K562 (cell line): ENCODE results near the gene RFT1. TPM values are rescaled to one million over a fixed set of nuclear protein-coding genes. Genes with fewer than 3 reads are reported as not detected.

Source experiments
- ATF1 ChIP-seq, 2 experiments: fragments of 450-650 bp in 1 of 2; IDR thresholded peaks; 2 replicates each; pipeline ENCODE4 v1.6.1; 2016; ENCODE audit warnings: missing compliant biosample characterization in 1 of 2, missing genetic modification characterization in 1 of 2
- CBFA2T3 ChIP-seq: fragments of 450-650 bp; IDR thresholded peaks from 2 replicates; pipeline ENCODE4 v1.6.1; 2017
- CTBP1 ChIP-seq: fragments of 450-650 bp; IDR thresholded peaks from 2 replicates; pipeline ENCODE4 v1.6.1; 2016; ENCODE audit warnings: borderline replicate concordance
- GABPA ChIP-seq: fragments of 200-800 bp; sonication (Bioruptor generic); conservative IDR thresholded peaks from 2 replicates; pipeline ENCODE4 v1.6.1; 2016; ENCODE audit warnings: low read depth, missing genetic modification characterization, missing compliant biosample characterization
- MYNN ChIP-seq, 2 experiments: sonication (generic); formaldehyde crosslinking in 1 of 2; IDR thresholded peaks; 2 replicates each; pipeline versions ENCODE4 v1.5.0 to v1.6.1; 2016 to 2020; ENCODE audit warnings: antibody characterized with exemption in 1 of 2, missing genetic modification reagents in 1 of 2
- NR3C1 ChIP-seq: sonication (generic); formaldehyde crosslinking; IDR thresholded peaks from 2 replicates; pipeline ENCODE4 v1.8.1; 2022; ENCODE audit warnings: missing genetic modification reagents
- NRF1 ChIP-seq, 2 experiments: fragments of 450-650 bp; IDR thresholded peaks in 1 of 2; conservative IDR thresholded peaks in 1 of 2; 2 replicates each; pipeline ENCODE4 v1.6.1; 2014; ENCODE audit warnings: mild to moderate bottlenecking in 2 of 2
- PHB ChIP-seq: fragments of 250-450 bp; sonication (Bioruptor Pico); IDR thresholded peaks from 2 replicates; pipeline ENCODE4 v1.5.0; 2021
- POLR2H ChIP-seq: IDR thresholded peaks from 2 replicates; pipeline ENCODE4 v1.6.1; 2016; ENCODE audit warnings: missing genetic modification characterization, low read depth, mild to moderate bottlenecking, control low read depth, missing compliant biosample characterization, moderate library complexity
- RBM17 ChIP-seq: fragments of 200-400 bp; formaldehyde crosslinking; IDR thresholded peaks from 2 replicates; pipeline ENCODE4 v1.6.1; 2017; ENCODE audit warnings: low read depth, mild to moderate bottlenecking, low read length, borderline replicate concordance
- TAF1 ChIP-seq: IDR thresholded peaks from 2 replicates; pipeline ENCODE4 v1.6.1; 2011; ENCODE audit warnings: mild to moderate bottlenecking, low read length, moderate library complexity; ENCODE audit not compliant: insufficient read depth, control insufficient read depth, severe bottlenecking; ENCODE audit errors: extremely low read depth
- TRIM24 ChIP-seq, 2 experiments: fragments of 450-650 bp; IDR thresholded peaks; 2 replicates each; pipeline ENCODE4 v1.6.1; 2016
- ZNF197 ChIP-seq: fragments of 200-800 bp; sonication (Bioruptor generic); IDR thresholded peaks from 2 replicates; pipeline ENCODE4 v1.6.1; 2016; ENCODE audit warnings: low read depth, missing genetic modification characterization, missing compliant biosample characterization
- ZNF263 ChIP-seq: sonication (generic); formaldehyde crosslinking; IDR thresholded peaks from 2 replicates; pipeline ENCODE4 v1.8.0; 2022; ENCODE audit warnings: mild to moderate bottlenecking, missing genetic modification reagents, borderline replicate concordance
- ZNF551 ChIP-seq: fragments of 250-450 bp; sonication (Bioruptor Pico); IDR thresholded peaks from 2 replicates; pipeline ENCODE4 v1.5.0; 2021; ENCODE audit warnings: mild to moderate bottlenecking, moderate library complexity
- polyA plus RNA-seq, 8 experiments: library from polyadenylated mRNA; depleted of rRNA in 4 of 8; stranded (reverse) in 5 of 8; unstranded in 3 of 8; fragments of >200 nt; fragmentation: Nextera tagmentation in 2 of 8; fragmentation: Illumina TruSeq in 1 of 8; extraction: Ambion mirVana in 2 of 8; extraction: Trizol in 1 of 8; gene quantifications; 2 replicates each; pipeline versions ENCODE4 v1.2.1 to v1.2.3, GENCODE V29; 2011 to 2014; ENCODE audit warnings: inconsistent platforms in 1 of 8, missing spikeins in 1 of 8
- total RNA-seq, 7 experiments: library from RNA; depleted of rRNA in 6 of 7; stranded (reverse); fragments of >200 nt in 6 of 7; fragmentation: Illumina TruSeq in 2 of 7; extraction: Trizol in 2 of 7; gene quantifications; 2 replicates each; pipeline versions ENCODE4 v1.2.1 to v1.2.3, GENCODE V29; 2011 to 2021; ENCODE audit warnings: low replicate concordance in 1 of 7
- TF ChIP-seq, protein P1 (sequence below), 2 experiments: fragments of 450-650 bp; formaldehyde crosslinking in 1 of 2; IDR thresholded peaks; 2 replicates each; pipeline versions ENCODE4 v1.4.0 to v1.6.1; 2014 to 2020; ENCODE audit warnings: mild to moderate bottlenecking in 2 of 2, borderline replicate concordance in 1 of 2, low read depth in 1 of 2
- TF ChIP-seq, protein P2 (sequence below): fragments of 450-650 bp; conservative IDR thresholded peaks from 2 replicates; pipeline ENCODE4 v1.6.1; 2016; ENCODE audit warnings: missing genetic modification characterization, low read depth, mild to moderate bottlenecking, missing compliant biosample characterization, moderate library complexity
- TF ChIP-seq, protein P3 (sequence below): fragments of 250-450 bp; sonication (Bioruptor Pico); IDR thresholded peaks from 2 replicates; pipeline ENCODE4 v1.8.0; 2022; ENCODE audit warnings: moderate library complexity, mild to moderate bottlenecking, inconsistent platforms

The RFT1 gene
- total and polyA plus RNA-seq, 9 of the 15 experiments (the other 6 are each of a cell fraction or from before 2014, with no cell fraction given): 4.4 to 23.8 (median 8.9) TPM

DNA sequence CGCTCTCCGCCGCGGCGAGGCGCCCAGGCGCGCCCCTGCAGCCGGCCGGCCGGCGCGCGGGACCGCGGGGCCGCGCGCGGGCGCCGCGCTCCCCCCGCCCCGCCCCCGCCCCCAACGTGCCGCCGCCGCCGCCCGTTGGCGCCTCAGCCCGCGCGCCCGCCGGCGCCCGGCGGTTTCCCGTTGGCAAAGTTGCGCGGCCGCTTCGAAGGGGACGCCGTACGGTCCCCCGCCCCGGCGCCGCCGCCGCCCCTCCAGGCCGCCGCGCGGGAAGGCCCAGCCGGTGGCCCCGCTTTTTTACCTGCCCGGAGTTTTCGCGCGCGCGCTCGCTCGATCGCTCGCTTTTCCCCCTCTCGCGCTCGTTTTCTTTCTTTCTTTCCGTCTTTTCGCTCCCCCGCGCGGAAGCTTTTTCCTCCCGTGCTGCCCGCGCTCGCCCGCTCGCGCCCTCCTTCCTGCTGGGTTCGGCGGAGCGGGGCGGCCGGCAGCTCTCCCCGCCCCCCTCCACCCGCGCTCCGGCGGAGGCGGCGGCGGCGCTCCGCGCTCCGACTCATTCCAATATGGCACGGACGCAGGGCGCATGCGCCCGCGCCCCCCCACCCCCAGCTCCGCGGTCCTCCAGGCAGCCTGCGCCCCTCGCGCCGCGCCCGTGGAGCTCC lies 84.6 kb downstream of the RFT1 start, which contains the start of gene SFMBT1 (continued):
- TF ChIP-seq, protein P1, sequence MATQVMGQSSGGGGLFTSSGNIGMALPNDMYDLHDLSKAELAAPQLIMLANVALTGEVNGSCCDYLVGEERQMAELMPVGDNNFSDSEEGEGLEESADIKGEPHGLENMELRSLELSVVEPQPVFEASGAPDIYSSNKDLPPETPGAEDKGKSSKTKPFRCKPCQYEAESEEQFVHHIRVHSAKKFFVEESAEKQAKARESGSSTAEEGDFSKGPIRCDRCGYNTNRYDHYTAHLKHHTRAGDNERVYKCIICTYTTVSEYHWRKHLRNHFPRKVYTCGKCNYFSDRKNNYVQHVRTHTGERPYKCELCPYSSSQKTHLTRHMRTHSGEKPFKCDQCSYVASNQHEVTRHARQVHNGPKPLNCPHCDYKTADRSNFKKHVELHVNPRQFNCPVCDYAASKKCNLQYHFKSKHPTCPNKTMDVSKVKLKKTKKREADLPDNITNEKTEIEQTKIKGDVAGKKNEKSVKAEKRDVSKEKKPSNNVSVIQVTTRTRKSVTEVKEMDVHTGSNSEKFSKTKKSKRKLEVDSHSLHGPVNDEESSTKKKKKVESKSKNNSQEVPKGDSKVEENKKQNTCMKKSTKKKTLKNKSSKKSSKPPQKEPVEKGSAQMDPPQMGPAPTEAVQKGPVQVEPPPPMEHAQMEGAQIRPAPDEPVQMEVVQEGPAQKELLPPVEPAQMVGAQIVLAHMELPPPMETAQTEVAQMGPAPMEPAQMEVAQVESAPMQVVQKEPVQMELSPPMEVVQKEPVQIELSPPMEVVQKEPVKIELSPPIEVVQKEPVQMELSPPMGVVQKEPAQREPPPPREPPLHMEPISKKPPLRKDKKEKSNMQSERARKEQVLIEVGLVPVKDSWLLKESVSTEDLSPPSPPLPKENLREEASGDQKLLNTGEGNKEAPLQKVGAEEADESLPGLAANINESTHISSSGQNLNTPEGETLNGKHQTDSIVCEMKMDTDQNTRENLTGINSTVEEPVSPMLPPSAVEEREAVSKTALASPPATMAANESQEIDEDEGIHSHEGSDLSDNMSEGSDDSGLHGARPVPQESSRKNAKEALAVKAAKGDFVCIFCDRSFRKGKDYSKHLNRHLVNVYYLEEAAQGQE (IDR thresholded peaks at IDR 0.05; ENCODE audit: borderline replicate concordance): no peak
- TF ChIP-seq, protein P1 (CRISPR knock-in tag; IDR thresholded peaks at IDR 0.05; ENCODE audit: low read depth): 0 out of 2 replicates have a peak, but pooled peaks have one; percentile 42
- TF ChIP-seq NR3C1 (CRISPR knock-in tag) (no peak), NRF1 (conservative IDR thresholded peaks at IDR 0.05 in 1 of 2, IDR thresholded peaks at IDR 0.05 in 1 of 2) (peak in 1 of 2 experiments; percentile 89; a peak in 3 of 4 replicates), GABPA (tag) (0 out of 2 replicates have a peak, but pooled peaks have one; percentile 10), RBM17 (no peak), ATF1 (CRISPR knock-in tag; IDR thresholded peaks at IDR 0.05) (no peak), ATF1 (tag; IDR thresholded peaks at IDR 0.05) (no peak), TAF1 (peak; percentile 55), CBFA2T3 (no peak), POLR2H (tag) (peak; percentile 48; the same call in 1 of the 2 replicates), ZNF551 (CRISPR knock-in tag) (no peak), ZNF197 (peak; percentile 40; the same call in 1 of the 2 replicates), ZNF263 (CRISPR knock-in tag) (peak; percentile 66; the same call in 1 of the 2 replicates), CTBP1 (peak; percentile 94), MYNN (IDR thresholded peaks at IDR 0.05) (no peak), MYNN (CRISPR knock-in tag; IDR thresholded peaks at IDR 0.05) (no peak), PHB (no peak), TRIM24 (IDR thresholded peaks at IDR 0.05) (no peak)
- TF ChIP-seq, protein P2, sequence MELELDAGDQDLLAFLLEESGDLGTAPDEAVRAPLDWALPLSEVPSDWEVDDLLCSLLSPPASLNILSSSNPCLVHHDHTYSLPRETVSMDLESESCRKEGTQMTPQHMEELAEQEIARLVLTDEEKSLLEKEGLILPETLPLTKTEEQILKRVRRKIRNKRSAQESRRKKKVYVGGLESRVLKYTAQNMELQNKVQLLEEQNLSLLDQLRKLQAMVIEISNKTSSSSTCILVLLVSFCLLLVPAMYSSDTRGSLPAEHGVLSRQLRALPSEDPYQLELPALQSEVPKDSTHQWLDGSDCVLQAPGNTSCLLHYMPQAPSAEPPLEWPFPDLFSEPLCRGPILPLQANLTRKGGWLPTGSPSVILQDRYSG (tag): no peak
- TF ChIP-seq, protein P3, sequence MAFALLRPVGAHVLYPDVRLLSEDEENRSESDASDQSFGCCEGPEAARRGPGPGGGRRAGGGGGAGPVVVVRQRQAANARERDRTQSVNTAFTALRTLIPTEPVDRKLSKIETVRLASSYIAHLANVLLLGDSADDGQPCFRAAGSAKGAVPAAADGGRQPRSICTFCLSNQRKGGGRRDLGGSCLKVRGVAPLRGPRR (CRISPR knock-in tag): no peak
